HG03469 (cell line): Measurements from ENCODE around the gene JPT1.

Source experiments
- ATAC-seq: cut with Tn5 transposase; IDR thresholded peaks from one replicate; pipeline ENCODE4 v1.9.1; 2021; ENCODE audit warnings: mild to moderate bottlenecking, moderate library complexity, moderate number of reproducible peaks; ENCODE audit not compliant: unreplicated experiment

The JPT1 gene

DNA sequence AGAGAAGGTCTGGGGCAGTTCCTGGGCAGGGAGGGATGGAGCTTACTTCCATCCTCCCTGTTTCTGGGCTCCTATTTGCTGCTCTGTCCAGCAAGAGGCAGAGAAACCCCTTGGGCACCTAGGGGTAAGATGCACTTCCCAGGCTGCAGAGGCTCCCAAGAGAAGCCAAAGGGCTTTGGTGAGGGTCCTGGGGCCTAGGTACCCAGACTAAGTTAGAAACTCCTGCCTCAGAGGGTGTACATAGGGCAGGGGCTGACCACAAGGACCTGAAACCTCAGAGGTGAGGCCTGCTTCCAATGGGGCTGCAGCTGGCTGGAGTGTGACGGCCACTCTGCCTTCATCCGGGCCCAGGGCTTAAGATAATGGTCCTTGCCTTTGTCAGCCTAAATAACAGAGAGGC lies 46.1 kb downstream of the JPT1 start:
- ATAC-seq = no peak

- ATAC-seq = no peak
Measured at GRCh38 chr17:75105126-75106080, 48.9 kb downstream of the JPT1 start.

GRCh38 chr17:75103601-75104554 lies 50.4 kb downstream of the JPT1 start:
- no peak for ATAC-seq

DNA sequence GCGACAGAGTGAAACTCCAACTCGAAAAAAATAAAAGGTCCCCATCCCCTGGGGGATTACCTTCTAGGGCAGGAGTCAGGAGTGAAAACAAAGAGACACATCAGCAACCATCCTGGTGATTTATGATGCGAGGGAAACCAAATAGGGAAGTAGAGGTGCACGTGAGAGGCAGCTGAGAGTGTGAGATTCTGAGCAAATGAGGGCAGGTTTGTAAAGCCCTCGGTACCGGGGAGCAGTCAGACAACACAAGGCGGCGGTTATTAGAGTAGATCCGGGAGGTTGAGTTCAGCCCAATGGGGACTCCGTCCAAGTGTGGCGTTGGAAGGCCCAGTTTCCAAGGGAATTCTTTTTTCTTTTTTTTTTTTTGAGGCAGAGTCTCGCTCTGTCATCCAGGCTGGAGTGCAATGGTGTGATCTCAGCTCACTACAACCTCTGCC lies 51.9 kb downstream of the JPT1 start:
- ATAC-seq = no peak

DNA sequence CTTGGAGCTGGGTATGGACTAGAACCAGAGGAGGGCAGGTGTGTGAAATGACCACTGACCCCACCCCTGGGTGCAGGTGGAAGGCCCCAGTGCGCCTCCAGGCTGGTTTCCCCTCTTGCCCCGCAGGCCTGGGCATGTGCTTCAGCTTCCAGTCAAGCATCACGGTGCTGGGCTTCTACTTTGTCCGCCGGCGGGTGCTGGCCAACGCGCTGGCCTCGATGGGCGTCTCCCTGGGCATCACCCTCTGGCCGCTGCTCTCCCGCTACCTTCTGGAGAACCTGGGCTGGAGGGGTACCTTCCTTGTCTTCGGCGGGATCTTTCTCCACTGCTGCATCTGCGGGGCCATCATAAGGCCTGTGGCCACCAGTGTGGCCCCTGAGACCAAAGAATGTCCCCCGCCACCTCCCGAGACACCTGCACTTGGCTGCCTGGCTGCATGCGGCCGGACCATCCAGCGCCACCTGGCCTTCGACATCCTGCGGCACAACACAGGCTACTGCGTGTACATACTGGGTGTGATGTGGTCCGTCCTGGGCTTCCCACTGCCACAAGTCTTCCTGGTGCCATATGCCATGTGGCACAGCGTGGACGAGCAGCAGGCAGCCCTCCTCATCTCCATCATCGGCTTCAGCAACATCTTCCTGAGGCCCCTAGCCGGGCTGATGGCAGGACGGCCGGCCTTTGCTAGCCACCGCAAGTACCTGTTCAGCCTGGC lies 54.3 kb downstream of the JPT1 start:
- ATAC-seq = no peak

- no peak for ATAC-seq
Measured at GRCh38 chr17:75098861-75099260, 55.5 kb downstream of the JPT1 start.

GRCh38 chr17:75097865-75098264 lies 56.4 kb downstream of the JPT1 start:
- no peak for ATAC-seq

DNA sequence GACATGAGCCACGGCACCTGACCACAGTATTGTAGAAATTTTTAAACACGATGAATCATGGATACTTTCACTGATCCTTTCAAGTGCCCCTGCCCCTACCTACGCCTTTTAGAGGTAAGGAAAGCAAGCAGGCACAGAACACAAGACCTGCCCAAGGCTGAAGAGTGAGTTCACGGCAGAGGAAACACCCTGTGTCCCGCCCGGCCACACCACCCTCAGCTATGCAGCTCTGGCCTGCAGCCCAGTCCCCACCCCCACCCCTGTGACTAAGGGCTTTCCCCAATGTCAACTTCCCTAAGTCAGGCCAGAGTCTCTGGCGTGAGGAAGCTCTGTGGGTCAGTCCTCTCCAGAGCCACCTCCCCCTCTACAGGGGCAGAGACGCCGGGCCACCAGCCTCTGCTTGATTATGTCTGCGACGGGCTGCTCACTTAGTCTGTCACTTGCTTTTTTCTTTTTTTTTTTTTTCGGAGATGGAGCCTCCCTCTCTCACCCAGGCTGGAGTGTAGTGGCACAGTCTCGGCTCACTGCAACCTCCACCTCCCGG lies 58.2 kb downstream of the JPT1 start:
- ATAC-seq = no peak

DNA sequence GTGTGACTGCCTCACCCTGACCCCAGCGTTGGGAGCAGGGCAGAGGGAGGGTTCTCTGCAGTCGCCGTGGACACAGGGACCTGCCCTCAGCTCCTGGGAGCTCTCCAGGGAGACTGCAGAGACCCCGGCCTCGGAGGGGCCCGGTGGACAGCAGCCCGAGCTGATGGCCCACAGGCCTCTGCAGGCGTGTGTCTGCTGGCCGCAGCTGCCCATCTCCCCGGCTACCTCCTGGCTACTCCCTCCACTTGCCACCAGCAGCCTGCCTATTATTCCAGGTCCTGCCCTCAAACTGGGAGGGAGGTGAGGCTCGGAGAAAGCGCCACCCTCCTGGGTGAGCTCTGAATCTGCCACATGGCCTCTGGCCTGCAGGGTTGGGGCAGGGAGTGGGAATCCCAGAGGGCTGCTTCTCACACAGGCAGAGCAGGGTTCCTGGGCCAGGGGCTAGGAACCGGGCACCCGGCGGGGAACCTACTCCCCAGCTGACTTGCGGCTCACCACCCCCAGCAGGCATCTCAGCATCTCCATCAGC lies 59.4 kb downstream of the JPT1 start:
- no peak for ATAC-seq

- ATAC-seq = no peak
Measured at GRCh38 chr17:75093548-75094158, 60.7 kb downstream of the JPT1 start.

- no peak for ATAC-seq
Measured at GRCh38 chr17:75091855-75092327, 62.4 kb downstream of the JPT1 start.

DNA sequence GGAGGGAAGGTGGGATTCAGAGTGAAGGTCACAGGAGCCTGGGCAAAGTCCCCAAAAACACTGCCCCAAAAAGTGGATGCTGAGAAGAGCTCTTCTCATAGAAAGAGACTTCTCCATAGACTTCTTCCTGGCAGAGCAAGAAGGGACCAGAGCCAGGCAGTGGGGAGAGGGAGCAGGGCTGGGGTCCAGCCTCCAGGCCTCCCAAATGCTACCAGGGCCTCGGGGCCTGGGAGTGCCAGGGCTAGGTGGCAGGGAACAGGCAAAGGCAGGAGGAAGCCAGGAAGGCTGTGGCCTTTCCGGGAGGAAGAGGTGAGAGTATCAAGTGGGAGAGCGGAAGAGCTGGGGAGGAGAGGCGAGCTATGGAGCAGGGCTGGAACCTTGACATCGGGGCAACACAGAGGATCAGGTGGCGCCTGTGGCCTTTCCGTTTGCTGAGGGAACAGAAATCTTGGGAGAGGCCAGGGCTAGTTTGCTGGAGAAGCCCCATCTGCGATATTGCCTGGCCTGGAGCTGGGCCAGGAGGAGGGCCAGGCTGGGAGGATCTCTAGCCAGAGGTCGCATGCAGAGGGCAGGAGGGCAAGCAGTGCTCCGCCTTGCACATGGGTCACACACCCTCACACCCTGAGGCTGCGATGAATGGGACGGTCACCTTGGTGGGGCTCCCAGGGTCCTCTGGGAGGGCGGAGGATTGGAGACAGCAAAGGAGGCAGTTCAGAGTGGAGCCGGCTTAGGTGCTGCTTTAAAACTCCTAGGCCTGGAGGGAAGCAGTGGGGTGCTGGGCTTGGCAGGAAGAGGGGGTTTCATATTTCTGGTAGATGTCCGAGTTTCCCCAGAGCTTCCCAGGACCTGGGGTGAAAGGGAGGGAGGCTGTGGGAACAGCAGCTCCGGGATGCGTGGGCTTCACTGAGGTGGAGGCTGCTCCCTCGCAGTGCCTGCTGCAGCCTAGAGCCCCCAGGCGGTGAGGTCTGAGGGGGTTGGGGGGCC lies 63.1 kb downstream of the JPT1 start:
- no peak for ATAC-seq

GRCh38 chr17:75088465-75089417 lies 65.6 kb downstream of the JPT1 start:
- ATAC-seq = no peak

GRCh38 chr17:75087558-75088453 lies 66.5 kb downstream of the JPT1 start, which contains the start of gene SLC16A5:
SLC16A5 (plus strand) TSS chr17:75087954; CDS start chr17:75093637, 5,683 bp downstream.
- no peak for ATAC-seq

DNA sequence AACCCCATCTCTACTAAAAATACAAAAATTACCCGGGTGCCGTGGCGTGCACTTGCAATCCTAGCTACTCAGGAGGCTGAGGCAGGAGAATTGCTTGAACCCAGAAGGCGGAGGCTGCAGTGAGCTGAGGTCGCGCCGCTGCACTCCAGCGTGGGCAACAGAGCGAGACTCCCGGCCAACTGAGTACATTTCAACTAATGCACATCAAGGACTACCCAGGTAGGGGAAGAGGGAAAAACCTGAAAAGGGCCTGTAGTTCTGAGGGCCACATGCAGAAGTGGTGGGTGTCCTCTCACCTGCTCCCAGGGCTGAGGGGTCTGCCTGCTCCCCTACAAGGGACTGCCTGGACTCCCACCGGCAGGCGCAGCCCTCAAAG lies 67.1 kb downstream of the JPT1 start:
- ATAC-seq = no peak

- ATAC-seq = no peak
Measured at GRCh38 chr17:75086496-75087181, 67.7 kb downstream of the JPT1 start.
